Vagina (tissue), 2 donors: ENCODE measurements around the gene KCNJ4.

Experiments
- CTCF ChIP-seq, 3 experiments: fragments of 450-650 bp in 2 of 3; fragments of 200-600 bp in 1 of 3; sonication (generic) in 1 of 3; IDR thresholded peaks; one replicate each; pipeline ENCODE4 v1.5.1; 2017 to 2019; ENCODE audit warnings: antibody characterized with exemption in 3 of 3, mild to moderate bottlenecking in 2 of 3, moderate library complexity in 2 of 3
- POLR2A ChIP-seq, 2 donors: fragments of 450-650 bp; IDR thresholded peaks; one replicate each; pipeline ENCODE4 v1.6.1; 2017; ENCODE audit warnings: antibody characterized with exemption in 2 of 2, mild to moderate bottlenecking in 2 of 2, moderate library complexity in 2 of 2

GRCh38 chr22:38482662-38483308 lies 27.8 kb upstream of the KCNJ4 start:
- TF ChIP-seq CTCF (IDR thresholded peaks at IDR 0.05) (no peak), POLR2A (IDR thresholded peaks at IDR 0.05) (no peak)
